ENCODE data around the gene TIMM50.
A peak's percentile ranks its signal among the peaks of the same experiment; 100 is the strongest.
"Not testable (repeated sequence)": the region's sequence is repeated elsewhere in the genome, so short reads cannot be mapped to it uniquely, and the experiment has no call there.

TIMM50 gene

DNA sequence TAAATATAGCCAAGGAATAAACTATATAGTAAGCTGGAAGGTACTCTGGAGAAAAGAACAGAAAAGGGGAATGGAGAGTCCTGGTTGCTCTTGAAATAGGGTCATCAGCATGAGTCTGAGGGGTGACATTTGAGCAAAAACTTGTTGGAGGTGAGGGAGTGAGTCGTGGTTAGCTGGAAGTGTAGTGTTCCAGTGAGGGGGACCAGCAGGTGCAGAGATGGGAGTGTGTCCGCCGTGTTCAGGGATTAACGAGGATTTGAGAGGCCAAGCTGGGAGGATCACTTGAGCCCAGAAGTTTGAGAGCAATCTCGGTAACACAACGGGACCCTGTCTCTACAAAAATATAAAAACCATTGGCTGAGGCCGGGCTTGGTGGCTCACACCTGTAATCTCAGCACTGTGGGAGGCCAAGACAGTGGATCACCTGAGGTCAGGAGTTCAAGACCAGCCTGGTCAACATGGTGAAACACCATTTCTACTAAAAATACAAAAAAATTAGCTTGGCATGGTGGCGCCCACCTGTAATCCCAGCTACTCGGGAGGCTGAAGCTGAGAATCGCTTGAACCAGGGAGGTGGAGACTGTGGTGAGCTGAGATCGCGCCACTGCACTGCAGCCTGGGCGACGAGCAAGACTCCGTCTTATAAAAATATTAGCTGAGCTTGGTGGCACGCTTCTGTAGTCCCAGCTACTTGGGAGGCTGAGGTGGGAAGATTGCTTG, 34.1 kb upstream of the TIMM50 start:
- peaks cover 23% of the 10 kb centered on the region for H3K4me1 ChIP-seq (ENCODE audit: control insufficient read depth, insufficient read depth, low read length)

DNA sequence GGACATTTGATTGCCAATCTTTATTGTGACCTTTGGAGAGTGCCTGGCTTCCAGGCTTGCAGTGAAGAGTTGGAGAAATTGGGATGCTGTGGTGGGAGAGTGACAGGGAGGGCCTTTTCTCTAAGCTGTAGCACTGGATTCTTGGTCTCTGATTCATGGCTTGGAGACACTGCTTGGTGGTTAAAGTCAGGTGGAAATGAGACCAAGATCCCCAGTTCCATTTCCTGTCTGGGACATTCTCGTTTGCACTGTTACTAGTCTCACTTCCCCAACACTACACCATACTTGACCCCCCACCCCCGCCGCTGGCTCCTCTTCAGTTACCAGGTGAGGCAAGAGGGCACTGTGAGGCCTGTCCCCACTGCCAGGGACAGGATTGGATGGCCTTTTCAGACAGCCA, 32.4 kb upstream of the TIMM50 start:
- H3K36me3 ChIP-seq (ENCODE audit: control insufficient read depth, insufficient read depth, low read length), result peaks cover 7% of the 10 kb centered on the region
- H3K27me3 ChIP-seq (ENCODE audit: control insufficient read depth, insufficient read depth, low read length), result no peaks in the 10 kb centered on the region
- no peak overlapping the region for H3K4me3 ChIP-seq (ENCODE audit: low read length)
- no peaks in the 10 kb centered on the region for H3K9me3 ChIP-seq (ENCODE audit: control insufficient read depth, low read length)
- H3K4me1 ChIP-seq (ENCODE audit: control insufficient read depth, insufficient read depth, low read length), result peaks cover 23% of the 10 kb centered on the region
- no peak overlapping the region for H3K9ac ChIP-seq (ENCODE audit: low read length)

More for the DNA sequence above, 34.1 kb upstream of the TIMM50 start:
- Histone ChIP-seq H3K9ac (ENCODE audit: low read length) (peak overlapping the region; percentile 98), H3K4me3 (ENCODE audit: low read length) (peak overlapping the region; percentile 96), H3K36me3 (ENCODE audit: control insufficient read depth, insufficient read depth, low read length) (no peaks in the 10 kb centered on the region), H3K27me3 (ENCODE audit: control insufficient read depth, insufficient read depth, low read length) (no peaks in the 10 kb centered on the region), H3K9me3 (ENCODE audit: control insufficient read depth, low read length) (no peaks in the 10 kb centered on the region)

DNA sequence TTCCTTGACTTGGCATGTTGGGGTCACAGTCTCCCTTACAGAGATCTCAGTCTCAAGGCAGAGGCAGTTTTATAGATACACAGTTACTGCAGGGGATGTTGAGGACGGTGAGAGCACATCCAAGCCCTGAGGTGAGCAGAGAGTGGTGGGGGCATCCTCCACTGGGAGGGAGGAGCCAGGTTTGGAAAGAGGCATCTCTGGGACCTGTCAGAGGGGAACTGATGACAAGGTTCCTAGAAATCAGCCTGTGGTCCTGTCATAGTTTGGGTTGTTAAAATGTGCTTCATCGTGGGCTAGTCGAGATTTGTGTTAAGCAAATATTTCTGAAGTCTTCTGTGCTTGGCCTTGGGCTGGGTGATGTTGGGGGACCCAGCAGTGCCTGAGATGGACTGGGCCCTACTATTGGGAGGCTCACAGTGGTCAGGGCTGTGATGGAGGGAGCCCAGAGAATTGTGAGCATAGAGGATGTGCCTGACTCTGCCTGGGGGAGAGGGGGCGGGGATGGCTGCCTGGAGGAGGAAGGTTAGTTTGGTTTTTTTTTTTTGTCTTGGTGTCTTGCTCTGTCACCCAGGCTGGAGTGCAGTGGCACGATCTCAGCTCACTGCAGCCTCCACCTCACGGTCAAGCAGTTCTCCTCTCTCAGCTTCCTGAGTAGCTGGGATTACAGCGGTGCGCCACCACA, 31.4 kb upstream of the TIMM50 start:
- H3K4me1 ChIP-seq (ENCODE audit: control insufficient read depth, insufficient read depth, low read length), result peaks cover 23% of the 10 kb centered on the region
- no peak overlapping the region for H3K9ac ChIP-seq (ENCODE audit: low read length)

DNA sequence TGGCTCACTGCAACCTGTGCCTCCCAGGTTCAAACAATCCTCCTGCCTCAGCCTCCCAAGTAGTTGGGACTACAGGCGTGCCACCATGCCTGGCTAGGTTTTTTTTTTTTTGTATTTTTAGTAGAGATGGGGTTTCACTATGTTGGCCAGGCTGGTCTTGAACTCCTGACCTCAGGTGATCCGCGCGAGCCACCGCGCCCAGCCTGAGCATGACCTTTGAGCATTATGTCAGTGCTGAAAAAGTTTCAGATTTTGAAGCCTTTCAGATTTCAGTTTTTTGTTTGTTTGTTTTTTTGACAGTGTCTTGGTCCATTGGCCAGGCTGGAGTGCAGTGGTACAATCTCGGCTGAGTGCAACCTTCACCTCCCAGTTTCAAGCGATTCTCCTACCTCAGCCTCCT, 29.4 kb upstream of the TIMM50 start:
- H3K27me3 ChIP-seq (ENCODE audit: control insufficient read depth, insufficient read depth, low read length); H3K9ac ChIP-seq (ENCODE audit: low read length); H3K36me3 ChIP-seq (ENCODE audit: control insufficient read depth, insufficient read depth, low read length); H3K9me3 ChIP-seq (ENCODE audit: control insufficient read depth, low read length); H3K4me3 ChIP-seq (ENCODE audit: low read length): not testable (repeated sequence)
- peaks cover 21% of the 10 kb centered on the region for H3K4me1 ChIP-seq (ENCODE audit: control insufficient read depth, insufficient read depth, low read length)

More for the DNA sequence above, 31.4 kb upstream of the TIMM50 start:
- Histone ChIP-seq H3K9me3 (ENCODE audit: control insufficient read depth, low read length) (no peaks in the 10 kb centered on the region), H3K36me3 (ENCODE audit: control insufficient read depth, insufficient read depth, low read length) (peaks cover 8% of the 10 kb centered on the region), H3K4me3 (ENCODE audit: low read length) (no peak overlapping the region), H3K27me3 (ENCODE audit: control insufficient read depth, insufficient read depth, low read length) (no peaks in the 10 kb centered on the region)

DNA sequence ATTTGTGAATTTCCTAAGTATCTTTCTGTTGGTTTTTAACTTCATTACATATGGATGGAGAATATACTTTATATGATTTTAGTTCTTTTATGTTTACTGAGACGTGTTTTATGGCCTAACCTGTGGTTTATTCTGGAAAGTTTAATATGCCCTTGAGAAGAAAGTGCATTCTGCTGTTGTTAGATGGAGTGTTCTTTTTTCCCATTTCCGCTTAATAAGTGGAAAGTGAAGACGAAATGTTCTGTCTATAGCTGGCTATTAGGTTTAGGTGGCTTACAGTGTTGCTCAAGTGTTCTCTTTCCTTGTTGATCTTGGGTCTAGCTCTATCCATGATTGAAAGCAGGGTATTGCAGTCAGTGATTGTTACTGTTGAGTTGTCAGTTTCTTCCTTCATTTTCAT, 17.2 kb upstream of the TIMM50 start:
- H3K36me3 ChIP-seq (ENCODE audit: control insufficient read depth, insufficient read depth, low read length), result peaks cover 25% of the 10 kb centered on the region
- H3K4me3 ChIP-seq (ENCODE audit: low read length), result no peak overlapping the region
- H3K4me1 ChIP-seq (ENCODE audit: control insufficient read depth, insufficient read depth, low read length), result no peaks in the 10 kb centered on the region
- H3K9ac ChIP-seq (ENCODE audit: low read length), result no peak overlapping the region
- no peaks in the 10 kb centered on the region for H3K27me3 ChIP-seq (ENCODE audit: control insufficient read depth, insufficient read depth, low read length)
- H3K9me3 ChIP-seq (ENCODE audit: control insufficient read depth, low read length), result no peaks in the 10 kb centered on the region

DNA sequence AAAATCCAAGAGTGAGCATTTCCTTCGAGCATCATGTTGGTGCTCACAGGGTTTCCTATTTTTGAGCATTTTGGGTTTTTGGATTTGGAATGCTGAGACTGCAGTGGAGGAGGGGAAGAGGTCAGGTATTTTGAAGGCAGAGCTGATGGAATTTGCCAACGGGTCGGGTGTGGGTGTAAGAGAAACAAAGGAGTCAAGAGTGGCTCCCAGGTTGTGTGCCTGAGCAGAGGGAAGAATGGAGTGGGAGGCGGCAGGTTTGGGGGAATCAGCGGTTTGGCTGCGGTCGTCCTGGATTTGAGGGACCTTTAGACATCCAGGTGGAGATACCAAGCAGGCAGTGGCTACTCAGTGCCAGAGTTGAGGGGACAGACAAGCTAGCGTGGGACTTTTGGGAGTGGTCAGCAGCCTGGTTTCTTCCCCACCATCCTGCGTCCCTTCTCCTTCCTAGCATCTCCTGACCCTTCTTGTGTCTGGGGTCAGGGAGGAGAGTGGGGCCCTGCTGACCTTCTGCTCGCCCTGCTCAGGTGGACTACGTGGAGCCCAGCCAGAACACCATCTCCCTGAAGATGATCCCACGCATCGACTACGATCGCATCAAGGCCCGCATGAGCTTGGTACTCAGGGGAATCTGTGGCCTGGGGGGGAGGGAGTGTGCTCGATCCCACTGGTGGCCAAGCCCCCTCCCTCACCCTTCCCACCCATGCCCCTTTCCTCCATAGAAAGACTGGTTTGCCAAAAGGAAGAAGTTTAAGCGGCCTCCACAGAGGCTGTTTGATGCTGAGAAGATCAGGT, 14.5 kb upstream of the TIMM50 start:
- no peak overlapping the region for H3K9ac ChIP-seq (ENCODE audit: low read length)
- H3K36me3 ChIP-seq (ENCODE audit: control insufficient read depth, insufficient read depth, low read length), result peaks cover 38% of the 10 kb centered on the region

DNA sequence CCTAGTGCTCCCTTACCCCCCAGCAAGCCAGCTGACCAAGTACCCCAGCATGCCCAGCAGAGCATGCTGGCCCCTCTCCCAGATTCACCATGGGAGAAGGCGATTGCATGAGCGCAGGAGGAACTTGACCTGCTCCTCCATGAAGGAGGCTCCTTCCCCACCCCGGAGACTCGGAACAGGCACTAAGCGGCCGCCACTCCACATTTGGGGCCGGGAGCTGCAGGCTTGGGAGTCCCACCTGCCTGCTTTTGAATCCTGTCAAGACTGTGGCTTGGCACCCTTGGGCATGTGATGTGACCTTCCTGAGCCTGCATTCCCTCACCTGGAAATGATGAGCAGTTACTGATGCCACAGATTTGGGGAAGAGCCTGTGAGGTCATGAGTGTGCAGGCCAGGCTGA, 12.7 kb upstream of the TIMM50 start:
- no peak overlapping the region for H3K4me3 ChIP-seq (ENCODE audit: low read length)
- H3K36me3 ChIP-seq (ENCODE audit: control insufficient read depth, insufficient read depth, low read length), result peaks cover 43% of the 10 kb centered on the region
- no peaks in the 10 kb centered on the region for H3K4me1 ChIP-seq (ENCODE audit: control insufficient read depth, insufficient read depth, low read length)
- no peaks in the 10 kb centered on the region for H3K9me3 ChIP-seq (ENCODE audit: control insufficient read depth, low read length)
- H3K27me3 ChIP-seq (ENCODE audit: control insufficient read depth, insufficient read depth, low read length), result no peaks in the 10 kb centered on the region
- H3K9ac ChIP-seq (ENCODE audit: low read length), result no peak overlapping the region

More for the DNA sequence above, 14.5 kb upstream of the TIMM50 start:
- no peaks in the 10 kb centered on the region for H3K27me3 ChIP-seq (ENCODE audit: control insufficient read depth, insufficient read depth, low read length)
- H3K4me3 ChIP-seq (ENCODE audit: low read length), result no peak overlapping the region
- no peaks in the 10 kb centered on the region for H3K4me1 ChIP-seq (ENCODE audit: control insufficient read depth, insufficient read depth, low read length)
- H3K9me3 ChIP-seq (ENCODE audit: control insufficient read depth, low read length), result no peaks in the 10 kb centered on the region

DNA sequence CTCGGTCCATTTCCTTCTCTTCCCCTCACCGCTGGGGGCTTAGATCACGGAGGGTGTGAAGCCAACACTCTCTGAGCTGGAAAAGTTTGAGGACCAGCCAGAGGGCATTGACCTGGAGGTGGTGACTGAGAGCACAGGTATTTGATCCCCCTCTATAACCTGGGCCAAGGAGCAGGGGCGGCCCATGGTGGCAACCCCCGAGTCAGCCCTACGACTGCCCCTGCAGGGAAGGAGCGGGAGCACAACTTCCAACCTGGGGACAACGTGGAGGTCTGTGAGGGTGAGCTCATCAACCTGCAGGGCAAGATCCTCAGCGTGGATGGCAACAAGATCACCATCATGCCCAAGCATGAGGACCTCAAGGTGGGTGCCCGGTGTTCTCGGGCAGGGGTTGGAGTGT, 11.6 kb upstream of the TIMM50 start:
- peaks cover 43% of the 10 kb centered on the region for H3K36me3 ChIP-seq (ENCODE audit: control insufficient read depth, insufficient read depth, low read length)
- no peaks in the 10 kb centered on the region for H3K9me3 ChIP-seq (ENCODE audit: control insufficient read depth, low read length)
- H3K27me3 ChIP-seq (ENCODE audit: control insufficient read depth, insufficient read depth, low read length), result no peaks in the 10 kb centered on the region

DNA sequence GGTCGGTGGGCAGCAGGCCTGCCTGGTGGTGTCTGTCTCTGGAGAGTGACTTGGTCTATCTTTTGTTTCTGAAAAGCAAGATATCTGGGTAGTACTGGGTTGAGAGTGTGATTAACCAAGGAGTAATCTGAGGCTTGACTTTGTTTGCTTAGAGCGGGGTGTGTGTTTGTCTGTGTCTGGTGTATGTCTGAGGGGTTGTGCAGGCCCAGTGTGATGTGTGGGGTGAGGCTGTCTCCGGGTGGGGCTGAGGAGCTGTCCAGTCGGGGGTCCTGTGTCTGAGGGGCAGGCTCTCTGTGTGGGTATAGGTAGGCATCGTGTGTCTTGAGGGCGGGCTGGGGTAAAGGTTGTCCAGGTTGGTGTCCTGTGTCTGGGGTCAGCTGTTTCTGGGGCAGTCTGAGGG, 11.1 kb upstream of the TIMM50 start:
- H3K4me1 ChIP-seq (ENCODE audit: control insufficient read depth, insufficient read depth, low read length), result no peaks in the 10 kb centered on the region
- H3K4me3 ChIP-seq (ENCODE audit: low read length), result no peak overlapping the region
- no peaks in the 10 kb centered on the region for H3K27me3 ChIP-seq (ENCODE audit: control insufficient read depth, insufficient read depth, low read length)
- no peak overlapping the region for H3K9ac ChIP-seq (ENCODE audit: low read length)
- no peaks in the 10 kb centered on the region for H3K9me3 ChIP-seq (ENCODE audit: control insufficient read depth, low read length)
- peaks cover 46% of the 10 kb centered on the region for H3K36me3 ChIP-seq (ENCODE audit: control insufficient read depth, insufficient read depth, low read length)

More for the DNA sequence above, 11.6 kb upstream of the TIMM50 start:
- Histone ChIP-seq H3K9ac (ENCODE audit: low read length) (no peak overlapping the region), H3K4me3 (ENCODE audit: low read length) (no peak overlapping the region), H3K4me1 (ENCODE audit: control insufficient read depth, insufficient read depth, low read length) (no peaks in the 10 kb centered on the region)

DNA sequence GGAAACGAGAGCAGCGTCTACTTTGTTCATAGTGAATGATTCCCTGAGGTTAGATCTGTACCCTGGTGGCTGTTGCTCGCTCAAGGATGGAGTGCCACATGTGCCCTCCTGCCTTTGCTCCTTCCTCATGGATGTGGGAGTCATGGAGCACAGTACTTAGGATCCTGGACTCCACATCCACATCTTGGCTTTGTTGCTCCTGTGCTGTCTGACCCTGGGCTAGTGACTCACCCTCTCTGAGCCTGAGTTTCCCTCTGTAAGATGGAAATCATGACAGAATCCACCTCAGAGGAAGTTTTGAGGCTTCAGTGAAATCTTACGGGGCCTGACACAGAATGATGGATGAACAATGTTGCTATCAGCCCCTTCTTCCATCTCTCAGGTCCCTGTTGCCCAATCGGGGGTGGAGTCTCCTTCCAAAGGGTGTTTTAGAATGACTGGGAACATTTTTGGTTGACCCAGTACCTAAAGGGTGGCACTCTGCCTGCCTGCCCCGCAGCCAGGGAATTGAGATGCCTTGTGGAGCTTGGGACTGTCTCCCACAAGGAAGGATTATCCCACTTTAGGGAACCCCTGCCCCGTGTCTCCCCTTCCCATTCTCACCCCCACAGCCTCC, 9.8 kb upstream of the TIMM50 start:
- no peaks in the 10 kb centered on the region for H3K27me3 ChIP-seq (ENCODE audit: control insufficient read depth, insufficient read depth, low read length)
- peaks cover 36% of the 10 kb centered on the region for H3K36me3 ChIP-seq (ENCODE audit: control insufficient read depth, insufficient read depth, low read length)
- no peak overlapping the region for H3K4me3 ChIP-seq (ENCODE audit: low read length)
- no peaks in the 10 kb centered on the region for H3K9me3 ChIP-seq (ENCODE audit: control insufficient read depth, low read length)
- no peaks in the 10 kb centered on the region for H3K4me1 ChIP-seq (ENCODE audit: control insufficient read depth, insufficient read depth, low read length)
- H3K9ac ChIP-seq (ENCODE audit: low read length), result no peak overlapping the region

DNA sequence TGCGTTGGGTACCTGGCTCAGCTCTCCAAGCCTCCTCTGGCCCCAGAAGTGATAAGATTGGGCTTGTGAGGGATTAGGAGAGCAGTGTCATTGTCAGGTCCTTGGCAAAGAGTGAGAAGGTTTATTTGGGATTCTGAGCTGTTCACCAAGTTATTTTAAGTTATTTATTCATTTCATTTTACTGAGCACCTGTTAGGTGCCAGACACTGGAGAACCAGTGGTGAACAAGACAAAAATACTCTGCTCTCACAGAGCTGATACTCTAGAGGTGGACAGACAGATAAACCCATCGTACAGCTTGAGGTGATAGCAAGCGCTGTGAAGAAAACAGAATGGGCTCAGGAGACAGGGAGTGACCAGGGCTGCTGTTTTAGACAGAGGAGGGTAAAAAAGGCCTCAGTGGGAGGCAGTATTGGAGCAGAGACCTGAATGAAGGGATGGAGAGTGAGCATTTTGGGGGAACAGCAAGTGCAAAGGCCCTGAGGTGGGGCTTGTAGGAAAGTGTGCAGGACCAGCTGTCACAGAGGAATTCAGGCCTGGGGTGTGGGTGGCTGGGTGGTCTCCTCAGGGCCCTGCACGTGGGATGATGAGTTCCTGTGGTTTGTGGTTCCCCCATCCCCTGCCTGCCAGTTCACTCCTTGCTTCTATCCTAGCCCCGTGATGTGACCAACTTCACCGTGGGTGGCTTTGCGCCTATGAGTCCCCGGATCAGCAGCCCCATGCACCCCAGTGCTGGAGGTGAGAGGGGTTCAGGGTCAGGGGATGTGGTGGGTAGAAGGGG, 8.7 kb upstream of the TIMM50 start:
- no peaks in the 10 kb centered on the region for H3K27me3 ChIP-seq (ENCODE audit: control insufficient read depth, insufficient read depth, low read length)
- H3K9me3 ChIP-seq (ENCODE audit: control insufficient read depth, low read length), result no peaks in the 10 kb centered on the region
- no peak overlapping the region for H3K4me3 ChIP-seq (ENCODE audit: low read length)
- H3K4me1 ChIP-seq (ENCODE audit: control insufficient read depth, insufficient read depth, low read length), result no peaks in the 10 kb centered on the region
- H3K36me3 ChIP-seq (ENCODE audit: control insufficient read depth, insufficient read depth, low read length), result peaks cover 36% of the 10 kb centered on the region
- H3K9ac ChIP-seq (ENCODE audit: low read length), result no peak overlapping the region

Data from mucosa of stomach (tissue), 1 donor.